Measurements from ENCODE around the gene PITRM1.

PITRM1 gene

GRCh38 chr10:3217301-3217700 is 44.7 kb upstream of the PITRM1 start:
- Histone ChIP-seq H3K27me3 (replicated peaks) (no peaks in the 10 kb centered on the region), H3K27ac (peak overlapping the region; percentile 32), H3K4me3 (ENCODE audit: low read depth, low read length) (no peak overlapping the region), H3K36me3 (replicated peaks) (no peaks in the 10 kb centered on the region)
- no peak for TF ChIP-seq CTCF (IDR thresholded peaks at IDR 0.05; ENCODE audit: low read depth, low read length, missing control alignments)
- DNase-seq, result peak; percentile 73
- in situ Hi-C loops (cut with HindIII; ENCODE audit: low pct_ligation_motif_present, low sequenced_read_pairs), result loop anchor here (25.0 kb wide), 1 partner anchor 1570 kb away; no protein-coding TSS in a partner anchor

- TF ChIP-seq CTCF (IDR thresholded peaks at IDR 0.05; ENCODE audit: low read depth, low read length, missing control alignments), result no peak
- in situ Hi-C loops (cut with HindIII; ENCODE audit: low pct_ligation_motif_present, low sequenced_read_pairs), result loop anchor here (25.0 kb wide), 1 partner anchor 1572 kb away; no protein-coding TSS in a partner anchor
These were observed 42.7 kb upstream of the PITRM1 start for GRCh38 chr10:3215153-3215775.

DNA sequence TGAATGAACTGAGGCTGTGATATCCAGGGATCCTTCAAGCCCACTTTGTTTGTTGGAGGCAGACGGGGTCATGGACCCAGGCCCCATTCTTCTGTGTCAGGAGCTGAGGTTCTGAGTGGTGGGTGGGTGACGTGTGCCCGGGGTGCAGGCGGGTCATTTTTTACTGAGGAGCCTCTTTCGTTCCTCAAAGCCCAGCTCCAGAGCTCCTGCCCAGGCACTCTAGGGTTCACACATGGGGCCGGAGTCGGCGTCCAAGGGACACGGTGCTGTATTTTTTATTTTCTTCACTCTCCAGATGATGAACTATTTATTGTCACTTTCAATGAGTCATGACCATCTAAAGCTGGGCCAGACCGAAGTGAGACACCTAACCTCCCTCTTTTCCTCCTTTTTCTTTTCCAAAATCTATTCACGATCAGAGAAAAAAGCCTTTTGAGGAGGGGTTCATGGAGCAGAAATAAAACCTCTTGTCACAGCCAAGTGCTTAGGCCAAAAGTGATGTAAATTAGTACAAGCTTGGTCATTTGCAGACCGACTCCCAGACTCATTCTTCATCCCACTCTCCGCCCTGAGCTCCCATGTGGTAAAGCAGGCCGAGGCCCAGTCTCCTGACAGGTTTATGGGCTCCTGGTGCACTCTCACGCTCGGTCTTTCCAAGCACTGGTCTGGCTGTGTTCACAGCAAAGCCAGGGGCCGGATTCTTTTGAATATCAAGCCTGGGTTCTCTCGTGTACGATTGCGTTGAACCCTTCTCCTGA is 41.4 kb upstream of the PITRM1 start:
- H3K27ac ChIP-seq, result no peak overlapping the region
- DNase-seq, result no peak
- no peak overlapping the region for H3K4me3 ChIP-seq (ENCODE audit: low read depth, low read length)
- H3K27me3 ChIP-seq (replicated peaks), result no peaks in the 10 kb centered on the region
- H3K36me3 ChIP-seq (replicated peaks), result no peaks in the 10 kb centered on the region
- TF ChIP-seq CTCF (IDR thresholded peaks at IDR 0.05; ENCODE audit: low read depth, low read length, missing control alignments), result no peak
- in situ Hi-C loops (cut with HindIII; ENCODE audit: low pct_ligation_motif_present, low sequenced_read_pairs), result loop anchor here (25.0 kb wide), 1 partner anchor 1573 kb away; no protein-coding TSS in a partner anchor

More at GRCh38 chr10:3215153-3215775, 42.7 kb upstream of the PITRM1 start:
- H3K27me3 ChIP-seq (replicated peaks), result no peaks in the 10 kb centered on the region
- no peak overlapping the region for H3K4me3 ChIP-seq (ENCODE audit: low read depth, low read length)
- no peaks in the 10 kb centered on the region for H3K36me3 ChIP-seq (replicated peaks)
- DNase-seq, result no peak
- no peak overlapping the region for H3K27ac ChIP-seq

GRCh38 chr10:3213208-3213607 is 40.6 kb upstream of the PITRM1 start:
- no peak overlapping the region for H3K4me3 ChIP-seq (ENCODE audit: low read depth, low read length)
- H3K27ac ChIP-seq, result no peak overlapping the region
- DNase-seq, result no peak
- TF ChIP-seq CTCF (IDR thresholded peaks at IDR 0.05; ENCODE audit: low read depth, low read length, missing control alignments), result no peak
- in situ Hi-C loops (cut with HindIII; ENCODE audit: low pct_ligation_motif_present, low sequenced_read_pairs), result loop anchor here (25.0 kb wide), 1 partner anchor 1574 kb away; no protein-coding TSS in a partner anchor
- no peaks in the 10 kb centered on the region for H3K27me3 ChIP-seq (replicated peaks)
- no peaks in the 10 kb centered on the region for H3K36me3 ChIP-seq (replicated peaks)

DNA sequence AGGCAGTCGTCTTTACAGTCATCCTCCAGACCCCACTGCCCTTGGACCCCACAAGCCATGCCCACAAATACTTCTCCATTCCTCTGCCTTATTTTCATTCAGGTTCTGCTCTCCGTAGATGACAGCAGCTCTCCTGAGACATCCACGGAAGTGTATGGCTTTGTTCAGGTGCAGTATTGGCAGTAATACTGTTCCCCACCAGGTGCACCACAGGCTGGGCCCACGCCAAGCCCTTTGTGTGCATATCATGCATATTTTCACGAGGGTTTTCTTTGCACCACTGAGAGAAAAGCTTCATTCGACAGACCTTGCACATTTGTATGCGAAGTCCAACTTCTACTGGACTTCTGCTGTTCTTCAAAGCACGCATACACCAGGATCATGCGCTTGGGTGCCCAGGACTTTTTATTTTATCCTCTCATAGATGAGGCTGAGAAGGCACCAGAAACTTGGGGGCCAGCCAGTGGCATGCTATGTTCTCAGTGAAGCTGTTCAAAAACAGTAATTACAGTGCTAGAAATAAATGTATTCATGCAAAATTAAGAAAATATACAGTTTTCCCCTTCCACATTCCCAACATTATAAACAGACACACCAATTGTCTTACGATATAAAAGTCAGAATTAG is 37.8 kb upstream of the PITRM1 start:
- Histone ChIP-seq H3K27ac (no peak overlapping the region), H3K27me3 (replicated peaks) (no peaks in the 10 kb centered on the region), H3K4me3 (ENCODE audit: low read depth, low read length) (no peak overlapping the region), H3K36me3 (replicated peaks) (no peaks in the 10 kb centered on the region)
- no peak for TF ChIP-seq CTCF (IDR thresholded peaks at IDR 0.05; ENCODE audit: low read depth, low read length, missing control alignments)
- in situ Hi-C loops (cut with HindIII; ENCODE audit: low pct_ligation_motif_present, low sequenced_read_pairs), result loop anchor here (25.0 kb wide), 1 partner anchor 1577 kb away; no protein-coding TSS in a partner anchor
- DNase-seq, result no peak
